HEK293 (cell line): ENCODE data around the gene TRA2B.

Source experiments
- CTCF ChIA-PET: fragments of 350-600 bp; formaldehyde crosslinking; extraction: SDS; loops from one replicate; lab custom pipeline; 2021; ENCODE audit warnings: antibody characterized with exemption; lab: Yijun Ruan, JAX
- POLR2A ChIA-PET: fragments of 300-600 bp; formaldehyde crosslinking; extraction: SDS; loops from one replicate; lab custom pipeline; 2020; ENCODE audit warnings: antibody characterized with exemption, inconsistent platforms; lab: Yijun Ruan, JAX
- H3K27ac ChIP-seq: fragments of 200-500 bp; sonication (Bioruptor generic); 2 replicates; pipeline ENCODE4 v1.5.1; 2014; ENCODE audit warnings: low read depth, low read length, control low read depth, inconsistent platforms; ENCODE audit errors: extremely low read depth
- H3K36me3 ChIP-seq, 2 experiments: fragments of 200-500 bp in 1 of 2; sonication (Bioruptor generic) in 1 of 2; 1 replicate in 1 of 2; 2 replicates in 1 of 2; pipeline ENCODE4 v1.5.1; 2014 to 2017; ENCODE audit warnings: inconsistent platforms in 2 of 2, low read length in 2 of 2; ENCODE audit not compliant: control insufficient read depth in 2 of 2, insufficient read depth in 1 of 2
- H3K4me1 ChIP-seq: fragments of 200-500 bp; sonication (Bioruptor generic); 2 replicates; pipeline ENCODE4 v1.5.1; 2014; ENCODE audit warnings: mild to moderate bottlenecking, low read length, inconsistent platforms; ENCODE audit not compliant: control insufficient read depth, insufficient read depth
- H3K4me3 ChIP-seq: 2 replicates; pipeline ENCODE4 v1.5.1; 2011; ENCODE audit warnings: low read depth, mild to moderate bottlenecking, control low read depth, low read length, moderate library complexity
- H3K9me3 ChIP-seq: fragments of 200-500 bp; sonication (Bioruptor generic); 2 replicates; pipeline ENCODE4 v1.5.1; 2014; ENCODE audit warnings: low read depth, low read length, inconsistent platforms; ENCODE audit not compliant: control insufficient read depth, insufficient read depth
- GLI4 ChIP-seq: fragments of 450-650 bp; formaldehyde crosslinking; IDR thresholded peaks from 2 replicates; pipeline ENCODE4 v1.5.1; 2016; ENCODE audit warnings: missing biosample characterization, missing genetic modification characterization
- IKZF3 ChIP-seq: fragments of 450-650 bp; IDR thresholded peaks from 2 replicates; pipeline ENCODE4 v1.5.0; 2018; ENCODE audit warnings: missing biosample characterization, mild to moderate bottlenecking, missing genetic modification characterization, moderate library complexity
- OVOL3 ChIP-seq: fragments of 450-650 bp; formaldehyde crosslinking; IDR thresholded peaks from 2 replicates; pipeline ENCODE4 v1.5.1; 2016; ENCODE audit warnings: missing biosample characterization, missing genetic modification characterization
- TSHZ1 ChIP-seq: fragments of 450-650 bp; formaldehyde crosslinking; IDR thresholded peaks from 2 replicates; pipeline ENCODE4 v1.5.1; 2016; ENCODE audit warnings: missing biosample characterization, missing genetic modification characterization, borderline replicate concordance
- ZFHX2 ChIP-seq: fragments of 450-650 bp; formaldehyde crosslinking; conservative IDR thresholded peaks from 2 replicates; pipeline ENCODE4 v1.5.1; 2016; ENCODE audit warnings: missing biosample characterization, missing genetic modification characterization
- ZFP37 ChIP-seq: fragments of 450-650 bp; formaldehyde crosslinking; IDR thresholded peaks from 2 replicates; pipeline ENCODE4 v1.5.1; 2016; ENCODE audit warnings: missing biosample characterization, missing genetic modification characterization
- ZFP69B ChIP-seq: fragments of 450-650 bp; formaldehyde crosslinking; IDR thresholded peaks from 2 replicates; pipeline ENCODE4 v1.5.1; 2016; ENCODE audit warnings: missing biosample characterization, missing genetic modification characterization
- ZNF112 ChIP-seq: fragments of 450-650 bp; formaldehyde crosslinking; IDR thresholded peaks from 2 replicates; pipeline ENCODE4 v1.5.0; 2017; ENCODE audit warnings: missing biosample characterization, missing genetic modification characterization
- ZNF18 ChIP-seq: fragments of 450-650 bp; formaldehyde crosslinking; IDR thresholded peaks from 2 replicates; pipeline ENCODE4 v1.5.1; 2016; ENCODE audit warnings: missing biosample characterization, missing genetic modification characterization
- ZNF2 ChIP-seq: fragments of 450-650 bp; formaldehyde crosslinking; IDR thresholded peaks from 2 replicates; pipeline ENCODE4 v1.5.1; 2016; ENCODE audit warnings: missing biosample characterization, missing genetic modification characterization
- ZNF223 ChIP-seq: fragments of 450-650 bp; formaldehyde crosslinking; IDR thresholded peaks from 2 replicates; pipeline ENCODE4 v1.5.1; 2016; ENCODE audit warnings: missing biosample characterization, missing genetic modification characterization
- ZNF266 ChIP-seq: fragments of 450-650 bp; formaldehyde crosslinking; IDR thresholded peaks from 2 replicates; pipeline ENCODE4 v1.5.1; 2016; ENCODE audit warnings: missing biosample characterization, missing genetic modification characterization, low read depth
- ZNF341 ChIP-seq: fragments of 450-650 bp; formaldehyde crosslinking; IDR thresholded peaks from 2 replicates; pipeline ENCODE4; 2016; ENCODE audit warnings: low read depth, missing biosample characterization, missing genetic modification characterization
- ZNF350 ChIP-seq: fragments of 450-650 bp; formaldehyde crosslinking; IDR thresholded peaks from 2 replicates; pipeline ENCODE4 v1.5.0; 2017; ENCODE audit warnings: missing biosample characterization, mild to moderate bottlenecking, missing genetic modification characterization
- ZNF449 ChIP-seq: fragments of 450-650 bp; formaldehyde crosslinking; IDR thresholded peaks from 2 replicates; pipeline ENCODE4 v1.5.1; 2017; ENCODE audit warnings: missing biosample characterization, mild to moderate bottlenecking, missing genetic modification characterization, moderate library complexity
- ZNF501 ChIP-seq: fragments of 450-650 bp; formaldehyde crosslinking; IDR thresholded peaks from 2 replicates; pipeline ENCODE4 v1.5.1; 2016; ENCODE audit warnings: missing biosample characterization, missing genetic modification characterization
- ZNF514 ChIP-seq: fragments of 450-650 bp; formaldehyde crosslinking; IDR thresholded peaks from 2 replicates; pipeline ENCODE4 v1.5.1; 2016; ENCODE audit warnings: missing biosample characterization, missing genetic modification characterization
- ZNF548 ChIP-seq: fragments of 450-650 bp; formaldehyde crosslinking; IDR thresholded peaks from 2 replicates; pipeline ENCODE4 v1.5.1; 2016; ENCODE audit warnings: missing biosample characterization, missing genetic modification characterization
- ZNF549 ChIP-seq: fragments of 450-650 bp; IDR thresholded peaks from 2 replicates; pipeline ENCODE4 v1.5.1; 2018; ENCODE audit warnings: missing biosample characterization, missing genetic modification characterization, mild to moderate bottlenecking, inconsistent platforms, moderate library complexity
- ZNF639 ChIP-seq: fragments of 450-650 bp; formaldehyde crosslinking; IDR thresholded peaks from 2 replicates; pipeline ENCODE4 v1.5.1; 2016; ENCODE audit warnings: missing biosample characterization, missing genetic modification characterization
- ZNF658 ChIP-seq: fragments of 450-650 bp; formaldehyde crosslinking; IDR thresholded peaks from 2 replicates; pipeline ENCODE4; 2016; ENCODE audit warnings: missing biosample characterization, missing genetic modification characterization
- ZNF664 ChIP-seq: fragments of 450-650 bp; formaldehyde crosslinking; IDR thresholded peaks from 2 replicates; pipeline ENCODE4 v1.5.1; 2016; ENCODE audit warnings: missing biosample characterization, missing genetic modification characterization
- ZNF785 ChIP-seq: fragments of 450-650 bp; formaldehyde crosslinking; IDR thresholded peaks from 2 replicates; pipeline ENCODE4 v1.5.1; 2016; ENCODE audit warnings: missing biosample characterization, missing genetic modification characterization
- ZNF837 ChIP-seq: fragments of 450-650 bp; formaldehyde crosslinking; IDR thresholded peaks from 2 replicates; pipeline ENCODE4 v1.5.1; 2016; ENCODE audit warnings: missing biosample characterization, missing genetic modification characterization
- ZSCAN30 ChIP-seq: fragments of 450-650 bp; IDR thresholded peaks from 2 replicates; pipeline ENCODE4 v1.5.1; 2018; ENCODE audit warnings: missing biosample characterization, mild to moderate bottlenecking, missing genetic modification characterization, moderate library complexity

TRA2B gene

GRCh38 chr3:185874119-185874518 lies 63.7 kb downstream of the TRA2B start (continued):
- TF ChIP-seq ZNF639 (tag by site-specific recombination), result no peak
- TF ChIP-seq ZFHX2 (tag by site-specific recombination), result no peak
- TF ChIP-seq ZFP69B (tag by site-specific recombination), result no peak
- no peak for TF ChIP-seq ZSCAN30 (tag by site-specific recombination)
- no peak for TF ChIP-seq ZNF112 (tag by site-specific recombination)
- no peak for TF ChIP-seq ZNF223 (tag by site-specific recombination)
- no peak for TF ChIP-seq OVOL3
- TF ChIP-seq, all 188 proteins: peak for 0

- ChIA-PET POLR2A (no interaction called here), CTCF (interaction anchor here (0.6 to 1.3 kb wide), 4 partner anchors 9 to 1297 kb away, joined by 3 to 5 read pairs (median 3); no protein-coding TSS in a partner anchor)
- Histone ChIP-seq H3K4me1 (no peaks in the 10 kb centered on the region), H3K9me3 (no peaks in the 10 kb centered on the region), H3K4me3 (no peak overlapping the region), H3K27ac (no peak overlapping the region), H3K36me3 (no peaks in the 10 kb centered on the region)
- no peak for TF ChIP-seq IKZF3 (tag by site-specific recombination)
- TF ChIP-seq ZNF658 (tag by site-specific recombination), result no peak
- no peak for TF ChIP-seq ZNF548 (tag by site-specific recombination)
These were observed 70.2 kb downstream of the TRA2B start for GRCh38 chr3:185867650-185868049.

- H3K27ac ChIP-seq, result no peak overlapping the region
- TF ChIP-seq ZNF18 (tag by site-specific recombination), result no peak
- no peak for TF ChIP-seq ZFP37 (tag by site-specific recombination)
- TF ChIP-seq ZNF639 (tag by site-specific recombination), result no peak
- TF ChIP-seq ZNF2, result no peak
- no peak for TF ChIP-seq ZNF664 (tag by site-specific recombination)
- no peak for TF ChIP-seq ZNF837 (tag by site-specific recombination)
- TF ChIP-seq TSHZ1 (tag by site-specific recombination), result no peak
- no peak for TF ChIP-seq ZNF266 (tag by site-specific recombination)
- no peak for TF ChIP-seq ZNF501 (tag by site-specific recombination)
- TF ChIP-seq ZNF350, result no peak
- TF ChIP-seq ZNF785 (tag by site-specific recombination), result no peak
- TF ChIP-seq ZNF449, result no peak
- TF ChIP-seq GLI4 (tag by site-specific recombination), result no peak
- TF ChIP-seq ZNF549 (tag by site-specific recombination), result no peak
- TF ChIP-seq ZNF341 (tag by site-specific recombination), result no peak
- TF ChIP-seq ZNF514 (tag by site-specific recombination), result no peak
- TF ChIP-seq, all 188 proteins: peak for 0
- no peak overlapping the region for H3K4me3 ChIP-seq
- no peaks in the 10 kb centered on the region for H3K36me3 ChIP-seq
- CTCF ChIA-PET, result interaction anchor here (0.6 to 1.3 kb wide), 3 partner anchors 8 to 1298 kb away, joined by 3 to 5 read pairs (median 3); no protein-coding TSS in a partner anchor
- POLR2A ChIA-PET, result no interaction called here
- no peaks in the 10 kb centered on the region for H3K9me3 ChIP-seq
- no peaks in the 10 kb centered on the region for H3K4me1 ChIP-seq
These were observed 70.8 kb downstream of the TRA2B start for GRCh38 chr3:185866995-185867394.
